Neural cell (in vitro differentiated cells): Measurements from ENCODE around the gene PROM2. TPM values are rescaled to one million over a fixed set of nuclear protein-coding genes. Genes with fewer than 3 reads are reported as not detected.

ENCODE experiments used
- H2AFZ ChIP-seq: fragments of 200-600, 300-800 bp; sonication (generic), shearing (Covaris generic); 2 replicates; pipeline ENCODE4 v1.6.0; 2014; ENCODE audit warnings: low read depth, mild to moderate bottlenecking, antibody characterized with exemption, low read length, moderate library complexity
- H3F3A ChIP-seq: fragments of 200-600 bp; shearing (Covaris generic); 2 replicates; pipeline ENCODE4 v1.6.1; 2016; ENCODE audit warnings: mild to moderate bottlenecking, moderate library complexity, mixed read lengths, antibody characterized with exemption, low read length; ENCODE audit not compliant: insufficient read depth, poor library complexity, severe bottlenecking
- H3K27ac ChIP-seq: fragments of 200-600, 300-800 bp; sonication (generic), shearing (Covaris generic); 2 replicates; pipeline ENCODE4 v1.5.1; 2014; ENCODE audit warnings: mild to moderate bottlenecking, low read length, moderate library complexity
- H3K27me3 ChIP-seq: fragments of 300-800, 200-600 bp; sonication (generic), shearing (Covaris generic); 2 replicates; pipeline ENCODE4 v1.6.0; 2014; ENCODE audit warnings: mild to moderate bottlenecking, low read depth, low read length, moderate library complexity; ENCODE audit not compliant: insufficient read depth
- H3K36me3 ChIP-seq: fragments of 300-800, 200-600 bp; sonication (generic), shearing (Covaris generic); 2 replicates; pipeline ENCODE4 v1.5.1; 2014; ENCODE audit warnings: mild to moderate bottlenecking, antibody characterized with exemption, low read length, moderate library complexity; ENCODE audit not compliant: insufficient read depth
- H3K4me2 ChIP-seq: fragments of 300-800, 200-600 bp; sonication (generic), shearing (Covaris generic); 2 replicates; pipeline ENCODE4 v1.6.0; 2014; ENCODE audit warnings: mild to moderate bottlenecking, low read length
- H3K4me3 ChIP-seq: fragments of 300-800, 200-600 bp; sonication (generic), shearing (Covaris generic); 2 replicates; pipeline ENCODE4 v1.5.1; 2014; ENCODE audit warnings: mild to moderate bottlenecking, low read length, moderate library complexity
- H3K79me2 ChIP-seq: fragments of 200-600 bp; shearing (Covaris generic); replicated peaks from 2 replicates; pipeline ENCODE4 v1.6.0; 2014; ENCODE audit warnings: mild to moderate bottlenecking, low read length, moderate library complexity; ENCODE audit not compliant: insufficient read depth
- H3K9ac ChIP-seq: fragments of 300-800, 200-600 bp; sonication (generic), shearing (Covaris generic); 2 replicates; pipeline ENCODE4 v1.6.1; 2016; ENCODE audit warnings: mild to moderate bottlenecking, low read length, mixed read lengths
- H3K9me2 ChIP-seq: fragments of 200-600 bp; shearing (Covaris generic); 2 replicates; pipeline ENCODE4 v1.6.1; 2016; ENCODE audit warnings: mild to moderate bottlenecking, low read length, mixed read lengths; ENCODE audit not compliant: insufficient read depth
- H3K9me3 ChIP-seq: fragments of 200-600, 300-800 bp; sonication (generic), shearing (Covaris generic); 2 replicates; pipeline ENCODE4 v1.6.1; 2016; ENCODE audit warnings: mild to moderate bottlenecking, mixed run types, low read length, moderate library complexity, mixed read lengths
- H4K20me1 ChIP-seq: fragments of 200-600 bp; shearing (Covaris generic); 2 replicates; pipeline ENCODE4 v1.6.1; 2016; ENCODE audit warnings: mild to moderate bottlenecking, mixed run types; ENCODE audit not compliant: insufficient read depth
- CTCF ChIP-seq: fragments of 450-650 bp; IDR thresholded peaks from 2 replicates; pipeline ENCODE4 v1.5.1; 2014; ENCODE audit warnings: antibody characterized with exemption, mild to moderate bottlenecking, moderate library complexity; ENCODE audit not compliant: poor library complexity, severe bottlenecking
- EP300 ChIP-seq: fragments of 450-650 bp; conservative IDR thresholded peaks from 2 replicates; pipeline ENCODE4 v1.6.1; 2014; ENCODE audit warnings: antibody characterized with exemption, mild to moderate bottlenecking, moderate library complexity; ENCODE audit not compliant: poor library complexity, severe bottlenecking
- EZH2 ChIP-seq: fragments of 200-600, 300-800 bp; shearing (Covaris generic), sonication (generic); IDR thresholded peaks from 2 replicates; pipeline ENCODE4 v1.6.1; 2014; ENCODE audit warnings: antibody characterized with exemption, low read length, borderline replicate concordance, mild to moderate bottlenecking; ENCODE audit not compliant: insufficient read depth, poor library complexity, severe bottlenecking
- POLR2AphosphoS5 ChIP-seq: IDR thresholded peaks from 2 replicates; pipeline ENCODE4 v1.6.1; 2012
- RAD21 ChIP-seq: fragments of 450-650 bp; conservative IDR thresholded peaks from 2 replicates; pipeline ENCODE4 v1.6.1; 2014; ENCODE audit warnings: antibody characterized with exemption, mild to moderate bottlenecking, moderate library complexity
- TAF1 ChIP-seq: IDR thresholded peaks from 2 replicates; pipeline ENCODE4 v1.6.1; 2012; ENCODE audit warnings: low read depth
- polyA plus RNA-seq: library from polyadenylated mRNA; depleted of rRNA; stranded (reverse); fragments of >200 nt; gene quantifications from 2 replicates; pipeline ENCODE4 v1.2.3, GENCODE V29; 2014
- TF ChIP-seq, protein P1 (sequence below): IDR thresholded peaks from 2 replicates; pipeline ENCODE4 v1.6.1; 2012; ENCODE audit warnings: borderline replicate concordance

PROM2 gene
- polyA plus RNA-seq, 1 donor from 2014 or later, result 2.2 TPM

DNA sequence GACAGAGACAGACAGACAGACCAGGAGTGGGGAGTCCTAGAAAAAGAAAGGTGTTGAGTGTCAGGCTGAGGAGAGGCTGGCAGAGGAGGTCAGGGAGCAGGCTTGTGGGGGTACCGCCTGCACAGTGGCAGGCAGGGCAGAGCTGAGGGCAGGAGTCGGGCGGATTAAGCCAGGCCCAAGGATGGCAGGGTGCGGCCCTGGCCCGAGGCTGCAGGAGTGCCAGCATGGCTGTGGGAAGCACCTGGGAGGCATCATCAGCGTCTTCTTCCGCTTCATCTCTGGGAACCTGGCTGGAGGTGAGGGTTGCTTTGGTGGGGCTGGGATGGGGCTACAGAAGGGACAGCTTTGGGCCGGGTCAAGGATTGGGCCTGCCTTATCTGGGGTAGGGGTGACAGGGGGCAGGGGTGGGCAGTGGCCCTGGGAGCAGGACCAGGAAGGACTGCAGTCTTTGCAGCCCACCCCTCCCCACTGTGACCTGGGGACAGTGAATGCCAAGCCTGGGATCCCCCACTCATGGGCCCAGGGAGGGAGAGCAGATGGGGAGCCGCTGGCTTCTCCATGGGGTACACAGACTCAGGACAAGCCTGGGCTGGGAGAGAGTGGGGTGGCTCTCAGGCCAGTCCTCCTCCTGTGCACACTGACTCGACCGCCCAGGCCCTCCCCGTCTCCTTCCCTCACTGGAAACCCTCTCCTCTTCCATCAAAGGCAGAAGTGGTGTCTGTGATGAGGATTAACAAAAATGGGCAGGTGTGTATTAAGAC lies 43.6 kb downstream of the PROM2 start:
- H2AFZ ChIP-seq, result no peak overlapping the region
- H3K4me3 ChIP-seq, result no peak overlapping the region
- H3K9me3 ChIP-seq, result peaks cover 17% of the 10 kb centered on the region
- no peaks in the 10 kb centered on the region for H3F3A ChIP-seq
- TF ChIP-seq RAD21, result no peak
- TF ChIP-seq CTCF, result no peak
- H3K79me2 ChIP-seq, result no peaks in the 10 kb centered on the region
- H3K4me2 ChIP-seq, result no peak overlapping the region
- no peaks in the 10 kb centered on the region for H3K36me3 ChIP-seq
- H4K20me1 ChIP-seq, result no peaks in the 10 kb centered on the region
- no peak overlapping the region for H3K9ac ChIP-seq
- no peaks in the 10 kb centered on the region for H3K9me2 ChIP-seq
- H3K27me3 ChIP-seq, result no peaks in the 10 kb centered on the region
- H3K27ac ChIP-seq, result no peak overlapping the region

DNA sequence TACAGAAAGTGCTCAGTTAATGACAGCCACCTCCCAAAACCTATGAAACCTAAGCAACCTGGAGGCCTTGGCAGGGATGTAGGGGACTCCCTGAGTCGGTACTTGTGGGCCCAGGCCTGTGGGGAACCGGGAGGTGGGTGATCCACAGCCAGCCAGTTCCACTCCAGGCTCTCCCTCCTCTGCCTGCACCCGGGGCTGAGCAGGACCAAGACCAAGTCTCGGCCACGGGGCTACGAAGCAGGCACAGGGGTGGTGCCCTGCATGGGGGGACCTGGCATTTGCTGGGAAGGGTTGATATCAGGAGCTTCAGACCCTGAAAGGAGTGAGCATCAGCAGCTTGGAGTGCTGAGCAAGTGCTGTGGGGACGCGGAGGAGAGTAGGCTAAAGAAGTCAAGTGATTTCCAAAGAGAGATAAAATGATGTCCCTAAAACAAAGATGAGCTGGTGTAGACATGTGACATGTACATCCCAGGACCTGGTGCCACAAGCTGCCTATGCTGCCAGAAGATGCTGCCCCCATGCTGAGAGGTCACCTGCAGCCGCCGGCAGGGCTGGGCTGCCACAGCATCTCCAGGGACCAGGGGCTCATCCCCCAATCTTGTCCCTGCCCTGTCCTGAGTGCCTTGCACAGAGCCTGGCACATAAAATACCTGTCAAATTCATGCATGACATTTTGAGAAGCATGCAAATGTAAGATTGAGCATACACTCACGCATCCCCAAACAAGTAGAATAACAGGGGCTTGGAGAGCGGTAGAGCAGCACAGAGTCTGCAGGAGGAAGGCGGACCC lies 44.4 kb downstream of the PROM2 start:
- no peaks in the 10 kb centered on the region for H3K79me2 ChIP-seq
- H3K9me3 ChIP-seq, result peaks cover 17% of the 10 kb centered on the region
- no peaks in the 10 kb centered on the region for H3F3A ChIP-seq
- H3K4me2 ChIP-seq, result no peak overlapping the region
- no peaks in the 10 kb centered on the region for H3K9me2 ChIP-seq
- H2AFZ ChIP-seq, result no peak overlapping the region
- TF ChIP-seq, protein P1, sequence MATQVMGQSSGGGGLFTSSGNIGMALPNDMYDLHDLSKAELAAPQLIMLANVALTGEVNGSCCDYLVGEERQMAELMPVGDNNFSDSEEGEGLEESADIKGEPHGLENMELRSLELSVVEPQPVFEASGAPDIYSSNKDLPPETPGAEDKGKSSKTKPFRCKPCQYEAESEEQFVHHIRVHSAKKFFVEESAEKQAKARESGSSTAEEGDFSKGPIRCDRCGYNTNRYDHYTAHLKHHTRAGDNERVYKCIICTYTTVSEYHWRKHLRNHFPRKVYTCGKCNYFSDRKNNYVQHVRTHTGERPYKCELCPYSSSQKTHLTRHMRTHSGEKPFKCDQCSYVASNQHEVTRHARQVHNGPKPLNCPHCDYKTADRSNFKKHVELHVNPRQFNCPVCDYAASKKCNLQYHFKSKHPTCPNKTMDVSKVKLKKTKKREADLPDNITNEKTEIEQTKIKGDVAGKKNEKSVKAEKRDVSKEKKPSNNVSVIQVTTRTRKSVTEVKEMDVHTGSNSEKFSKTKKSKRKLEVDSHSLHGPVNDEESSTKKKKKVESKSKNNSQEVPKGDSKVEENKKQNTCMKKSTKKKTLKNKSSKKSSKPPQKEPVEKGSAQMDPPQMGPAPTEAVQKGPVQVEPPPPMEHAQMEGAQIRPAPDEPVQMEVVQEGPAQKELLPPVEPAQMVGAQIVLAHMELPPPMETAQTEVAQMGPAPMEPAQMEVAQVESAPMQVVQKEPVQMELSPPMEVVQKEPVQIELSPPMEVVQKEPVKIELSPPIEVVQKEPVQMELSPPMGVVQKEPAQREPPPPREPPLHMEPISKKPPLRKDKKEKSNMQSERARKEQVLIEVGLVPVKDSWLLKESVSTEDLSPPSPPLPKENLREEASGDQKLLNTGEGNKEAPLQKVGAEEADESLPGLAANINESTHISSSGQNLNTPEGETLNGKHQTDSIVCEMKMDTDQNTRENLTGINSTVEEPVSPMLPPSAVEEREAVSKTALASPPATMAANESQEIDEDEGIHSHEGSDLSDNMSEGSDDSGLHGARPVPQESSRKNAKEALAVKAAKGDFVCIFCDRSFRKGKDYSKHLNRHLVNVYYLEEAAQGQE, result no peak
- TF ChIP-seq EP300, result no peak
- no peaks in the 10 kb centered on the region for H3K36me3 ChIP-seq
- no peak overlapping the region for H3K27ac ChIP-seq
- H4K20me1 ChIP-seq, result no peaks in the 10 kb centered on the region
- H3K27me3 ChIP-seq, result no peaks in the 10 kb centered on the region
- H3K4me3 ChIP-seq, result no peak overlapping the region
- no peak overlapping the region for H3K9ac ChIP-seq

GRCh38 chr2:95319481-95320343 lies 45.5 kb downstream of the PROM2 start:
- Histone ChIP-seq H3K4me3 (no peak overlapping the region), H4K20me1 (no peaks in the 10 kb centered on the region), H3K27ac (no peak overlapping the region), H3K36me3 (no peaks in the 10 kb centered on the region), H3K79me2 (no peaks in the 10 kb centered on the region), H3K9ac (no peak overlapping the region), H3K27me3 (no peaks in the 10 kb centered on the region), H3K9me3 (peaks cover 12% of the 10 kb centered on the region), H2AFZ (no peak overlapping the region), H3K9me2 (no peaks in the 10 kb centered on the region), H3F3A (no peaks in the 10 kb centered on the region), H3K4me2 (no peak overlapping the region)
- no peak for TF ChIP-seq TAF1
- TF ChIP-seq EZH2, result no peak
- no peak for TF ChIP-seq POLR2AphosphoS5
- TF ChIP-seq, protein P1, result no peak
